B cell (primary cell): ENCODE measurements around the gene MAGI2. TPM values are rescaled to one million over a fixed set of nuclear protein-coding genes. Genes with fewer than 3 reads are reported as not detected.
"Not testable (repeated sequence)": the region's sequence is repeated elsewhere in the genome, so short reads cannot be mapped to it uniquely, and the experiment has no call there.

Experiments
- ATAC-seq: fragments of 200-7000 bp; cut with Tn5 transposase; one replicate; pipeline ENCODE4 v1.10.0; 2021; ENCODE audit warnings: low read depth, mild to moderate bottlenecking, moderate number of reproducible peaks, moderate library complexity
- CTCF ChIA-PET: fragments of 350-600 bp; sonication (Branson Sonifier 250); formaldehyde crosslinking; loops from one replicate; lab custom pipeline; 2021; ENCODE audit warnings: antibody characterized with exemption, inconsistent platforms; lab: Charles Lee
- POLR2A ChIA-PET: fragments of 350-600 bp; sonication (Branson Sonifier 250); formaldehyde crosslinking; loops from one replicate; lab custom pipeline; 2021; ENCODE audit warnings: antibody characterized with exemption; lab: Charles Lee
- DNase-seq: peaks from one replicate; pipeline ENCODE4 v3.0.0; 2013
- H2AFZ ChIP-seq: 2 replicates; pipeline ENCODE4 v1.6.1; 2012; ENCODE audit warnings: mild to moderate bottlenecking, low read depth, low read length; ENCODE audit not compliant: insufficient read depth, poor library complexity, severe bottlenecking
- H3K27ac ChIP-seq, 2 donors: 1 replicate in 1 of 2; 2 replicates in 1 of 2; pipeline ENCODE4 v1.5.1; 2012 to 2013; ENCODE audit warnings: low read length in 2 of 2, mild to moderate bottlenecking in 2 of 2, moderate library complexity in 1 of 2
- H3K27me3 ChIP-seq, 4 experiments: fragments of 200-600 bp in 1 of 4; sonication (generic) in 1 of 4; replicated peaks in 1 of 4; 1 replicate in 2 of 4; 2 replicates in 2 of 4; pipeline versions ENCODE4 v1.6.1 to v1.7.0; 2013 to 2016; ENCODE audit warnings: low read length in 3 of 4, mild to moderate bottlenecking in 2 of 4, mixed read lengths in 1 of 4, moderate library complexity in 1 of 4; ENCODE audit not compliant: insufficient read depth in 4 of 4, control insufficient read depth in 3 of 4; ENCODE audit errors: control extremely low read depth in 1 of 4
- H3K36me3 ChIP-seq, 2 experiments: replicated peaks in 1 of 2; 1 replicate in 1 of 2; 2 replicates in 1 of 2; pipeline versions ENCODE4 v1.6.1 to v1.7.1; 2013; ENCODE audit warnings: low read length in 1 of 2; ENCODE audit not compliant: insufficient read depth in 2 of 2, control insufficient read depth in 1 of 2; ENCODE audit errors: control extremely low read depth in 1 of 2, extremely low read depth in 1 of 2
- H3K4me1 ChIP-seq, 2 donors: fragments of 200-600 bp in 1 of 2; sonication (generic) in 1 of 2; 1 replicate in 1 of 2; 2 replicates in 1 of 2; pipeline versions ENCODE4 v1.5.1 to v1.6.1; 2013 to 2017; ENCODE audit warnings: low read length in 2 of 2; ENCODE audit not compliant: control insufficient read depth in 2 of 2, insufficient read depth in 2 of 2
- H3K4me2 ChIP-seq: replicated peaks from 2 replicates; pipeline ENCODE3; 2012; ENCODE audit warnings: mild to moderate bottlenecking, low read depth, low read length; ENCODE audit not compliant: poor library complexity, severe bottlenecking
- H3K4me3 ChIP-seq, 5 experiments: fragments of 200-600 bp in 1 of 5; sonication (generic) in 1 of 5; 1 replicate in 3 of 5; 2 replicates in 2 of 5; pipeline versions ENCODE4 v1.5.1 to v1.7.0; 2011 to 2016; ENCODE audit warnings: low read length in 4 of 5, mild to moderate bottlenecking in 4 of 5, low read depth in 2 of 5, control low read depth in 1 of 5, moderate library complexity in 1 of 5; ENCODE audit not compliant: insufficient read depth in 1 of 5; ENCODE audit errors: control extremely low read depth in 1 of 5, extremely low read depth in 1 of 5
- H3K79me2 ChIP-seq: fragments of 200-600 bp; sonication (generic); one replicate; pipeline ENCODE4 v1.6.0; 2016; ENCODE audit warnings: low read length; ENCODE audit not compliant: control insufficient read depth, insufficient read depth
- H3K9ac ChIP-seq: fragments of 200-600 bp; sonication (generic); 2 replicates; pipeline ENCODE4 v1.6.1; 2017; ENCODE audit warnings: mild to moderate bottlenecking, low read length, moderate library complexity
- H3K9me3 ChIP-seq, 3 donors: one replicate each; pipeline versions ENCODE4 v1.6.1 to v1.7.1; 2013; ENCODE audit warnings: low read length in 2 of 3; ENCODE audit not compliant: control insufficient read depth in 2 of 3, insufficient read depth in 1 of 3; ENCODE audit errors: control extremely low read depth in 1 of 3
- H4K20me1 ChIP-seq: 2 replicates; pipeline ENCODE4 v1.6.0; 2012; ENCODE audit warnings: mild to moderate bottlenecking, low read length; ENCODE audit not compliant: insufficient read depth, control insufficient read depth, poor library complexity, severe bottlenecking
- H3K27ac Mint-ChIP-seq: one replicate; pipeline ENCODE4 v1.8.0; 2021; ENCODE audit warnings: mixed read lengths
- H3K27me3 Mint-ChIP-seq: one replicate; pipeline ENCODE4 v1.8.0; 2021; ENCODE audit warnings: mixed read lengths
- H3K4me1 Mint-ChIP-seq: one replicate; pipeline ENCODE4 v1.8.0; 2021; ENCODE audit warnings: mixed read lengths
- H3K4me3 Mint-ChIP-seq: one replicate; pipeline ENCODE4 v1.8.0; 2021; ENCODE audit warnings: mixed read lengths
- H3K9me3 Mint-ChIP-seq: one replicate; pipeline ENCODE4 v1.8.0; 2022; ENCODE audit warnings: mixed read lengths; ENCODE audit not compliant: insufficient read depth
- EZH2 ChIP-seq: IDR thresholded peaks from 2 replicates; pipeline ENCODE4 v1.6.1; 2012; ENCODE audit warnings: borderline replicate concordance, low read depth, mild to moderate bottlenecking, moderate library complexity, low read length; ENCODE audit not compliant: insufficient read depth, poor library complexity, severe bottlenecking
- WGBS: methylation state at CpG from one replicate; pipeline ENCODE4 v1.1.5; 2013; ENCODE audit warnings: missing lambda C conversion rate; ENCODE audit not compliant: insufficient coverage; 5-methylcytosine and 5-hydroxymethylcytosine counted together
- intact Hi-C: fragments of 100-400 bp; cut with micrococcal nuclease; formaldehyde crosslinking; loops from one replicate; pipeline ENCODE4 v1.10.0; 2022
- polyA plus RNA-seq: library from polyadenylated mRNA; depleted of rRNA; stranded (reverse); fragments of >200 nt; gene quantifications from 2 replicates; pipeline ENCODE4 v1.2.3, GENCODE V29; 2012
- total RNA-seq, 2 donors: library from RNA; stranded (reverse); fragments of 120-200 nt in 1 of 2; gene quantifications; 1 replicate in 1 of 2; 2 replicates in 1 of 2; pipeline versions ENCODE4 v1.2.3 to v1.2.4, GENCODE V29; 2013 to 2022
- TF ChIP-seq, protein P1 (sequence below): fragments of 200-600 bp; IDR thresholded peaks from one replicate; pipeline ENCODE4 v1.8.0; 2022; ENCODE audit warnings: antibody characterized with exemption, mild to moderate bottlenecking

Gene MAGI2
- total and polyA plus RNA-seq, 2 donors (not counting 1 experiment from before 2014, with no cell fraction given): 0.16 to 0.64 TPM

DNA sequence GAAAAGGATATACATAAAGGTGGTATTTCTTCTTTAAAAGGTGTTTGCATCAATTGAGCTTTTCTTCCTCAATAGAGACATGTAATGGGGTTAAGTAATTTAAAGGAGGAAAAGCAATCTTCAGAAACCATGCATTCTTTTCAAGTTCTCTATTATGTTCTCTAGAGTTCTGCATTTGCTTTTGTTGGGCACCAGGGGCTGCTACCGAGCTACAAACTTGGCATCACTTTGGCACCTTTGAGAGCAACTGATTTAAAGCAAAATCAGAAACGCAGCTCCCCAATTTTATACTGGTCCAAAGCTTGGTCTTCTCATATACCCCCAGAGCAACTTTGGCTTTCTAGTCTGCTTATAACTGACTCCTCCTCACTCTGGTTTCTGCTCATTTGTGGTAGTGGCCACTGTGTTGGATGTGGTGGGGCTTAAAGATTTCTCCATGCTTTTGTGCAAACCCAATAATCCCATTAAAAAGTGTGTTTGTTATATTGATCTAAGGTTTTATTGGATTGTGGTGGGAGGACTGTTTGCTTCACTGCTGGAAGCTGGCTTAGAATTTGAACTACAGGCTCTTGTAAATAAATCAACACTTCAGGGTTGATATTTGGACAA, 942.8 kb downstream of the MAGI2 start:
- Mint-ChIP-seq H3K4me1 (no peaks in the 10 kb centered on the region), H3K9me3 (peaks cover 2% of the 10 kb centered on the region), H3K27me3 (no peaks in the 10 kb centered on the region), H3K4me3 (no peak overlapping the region), H3K27ac (no peak overlapping the region)
- no peaks in the 10 kb centered on the region for H3K79me2 ChIP-seq
- ChIA-PET POLR2A (no interaction called here), CTCF (no interaction called here)
- H3K36me3 ChIP-seq: no peaks in the 10 kb centered on the region
- ATAC-seq (no peak), DNase-seq (no peak)
- no peak overlapping the region for H3K9ac ChIP-seq
- no peak overlapping the region for H3K4me3 ChIP-seq
- no peaks in the 10 kb centered on the region for H4K20me1 ChIP-seq
- TF ChIP-seq, protein P1, sequence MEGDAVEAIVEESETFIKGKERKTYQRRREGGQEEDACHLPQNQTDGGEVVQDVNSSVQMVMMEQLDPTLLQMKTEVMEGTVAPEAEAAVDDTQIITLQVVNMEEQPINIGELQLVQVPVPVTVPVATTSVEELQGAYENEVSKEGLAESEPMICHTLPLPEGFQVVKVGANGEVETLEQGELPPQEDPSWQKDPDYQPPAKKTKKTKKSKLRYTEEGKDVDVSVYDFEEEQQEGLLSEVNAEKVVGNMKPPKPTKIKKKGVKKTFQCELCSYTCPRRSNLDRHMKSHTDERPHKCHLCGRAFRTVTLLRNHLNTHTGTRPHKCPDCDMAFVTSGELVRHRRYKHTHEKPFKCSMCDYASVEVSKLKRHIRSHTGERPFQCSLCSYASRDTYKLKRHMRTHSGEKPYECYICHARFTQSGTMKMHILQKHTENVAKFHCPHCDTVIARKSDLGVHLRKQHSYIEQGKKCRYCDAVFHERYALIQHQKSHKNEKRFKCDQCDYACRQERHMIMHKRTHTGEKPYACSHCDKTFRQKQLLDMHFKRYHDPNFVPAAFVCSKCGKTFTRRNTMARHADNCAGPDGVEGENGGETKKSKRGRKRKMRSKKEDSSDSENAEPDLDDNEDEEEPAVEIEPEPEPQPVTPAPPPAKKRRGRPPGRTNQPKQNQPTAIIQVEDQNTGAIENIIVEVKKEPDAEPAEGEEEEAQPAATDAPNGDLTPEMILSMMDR: no peak
- no peak for TF ChIP-seq EZH2
- intact Hi-C loops: no loop called here
- no peaks in the 10 kb centered on the region for H3K27me3 ChIP-seq
- no peaks in the 10 kb centered on the region for H3K4me1 ChIP-seq
- no peak overlapping the region for H3K4me2 ChIP-seq
- WGBS: 0% methylated on average over 1 of the region's 2 CpGs
- no peak overlapping the region for H2AFZ ChIP-seq
- no peak overlapping the region for H3K27ac ChIP-seq
- H3K9me3 ChIP-seq: no peaks in the 10 kb centered on the region

DNA sequence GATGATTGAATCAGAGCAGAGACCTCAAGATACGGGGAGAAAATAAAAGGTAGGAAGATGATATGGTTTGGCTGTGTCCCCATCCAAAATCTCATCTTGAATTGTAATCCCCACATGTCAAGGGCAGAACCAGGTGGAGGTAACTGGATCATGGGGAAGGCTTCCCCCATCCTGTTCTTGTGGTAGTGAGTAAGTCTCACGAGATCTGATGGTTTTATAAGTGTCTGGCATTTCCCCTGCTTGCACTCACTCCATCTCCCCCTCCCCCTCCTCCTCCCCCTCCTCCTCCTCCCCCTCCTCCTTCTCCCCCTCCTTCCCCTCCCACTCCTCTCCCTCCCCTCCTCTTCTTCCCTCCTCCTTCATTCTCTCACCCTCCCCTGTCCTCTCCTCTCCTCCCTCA, 950.2 kb downstream of the MAGI2 start:
- H3K9ac ChIP-seq, H3K27me3 ChIP-seq, H3K4me3 ChIP-seq, H3K4me1 ChIP-seq, DNase-seq, H3K9me3 Mint-ChIP-seq, H3K4me3 Mint-ChIP-seq, CTCF ChIA-PET, H3K36me3 ChIP-seq, H3K27ac Mint-ChIP-seq, H2AFZ ChIP-seq, H3K4me2 ChIP-seq, POLR2A ChIA-PET, intact Hi-C loops, H3K4me1 Mint-ChIP-seq, H3K27ac ChIP-seq, H3K27me3 Mint-ChIP-seq, H3K9me3 ChIP-seq, ATAC-seq, H3K79me2 ChIP-seq, H4K20me1 ChIP-seq: not testable (repeated sequence)
- WGBS: no CpG with 5 or more reads among the region's 2 CpGs
